ENCODE data around the gene BOC. TPM values are rescaled to one million over a fixed set of nuclear protein-coding genes. Genes with fewer than 3 reads are reported as not detected.

BOC gene
- total and polyA plus RNA-seq, 2 experiments from 2014 or later = 2.1 to 4.1 TPM

DNA sequence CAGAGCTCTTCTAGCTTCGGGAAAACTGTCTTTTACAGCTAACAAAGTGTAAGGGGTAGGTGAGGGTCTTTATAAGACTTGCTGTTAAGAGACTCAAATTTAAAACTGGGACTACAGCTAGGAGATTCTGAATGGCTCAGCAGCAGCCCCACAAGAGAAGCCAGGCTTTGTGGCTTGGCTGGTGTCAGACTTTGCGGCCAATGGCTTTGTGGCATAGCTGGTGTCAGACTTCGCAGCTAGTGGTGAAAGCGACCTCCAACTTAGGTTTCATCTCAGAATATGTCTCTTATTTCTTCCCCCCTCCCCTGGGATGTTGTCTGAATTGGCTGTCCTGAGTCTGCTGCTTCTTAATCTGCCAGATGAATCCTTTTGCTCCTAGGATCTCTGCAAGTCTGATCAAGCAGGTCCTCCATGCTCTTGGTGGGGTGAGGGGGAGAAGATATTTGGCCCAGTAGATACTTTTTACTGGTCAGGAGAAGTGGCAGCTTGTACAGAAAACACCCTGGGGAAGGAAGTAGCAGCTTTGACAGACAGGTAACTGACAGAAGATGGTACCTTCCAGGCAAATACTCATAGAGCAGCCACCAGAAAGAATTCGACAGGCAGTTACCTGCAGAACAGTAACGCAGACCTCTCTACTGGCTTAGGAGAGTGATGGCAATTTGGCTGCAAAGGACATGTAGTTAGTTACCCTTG, 8.4 kb downstream of the BOC start:
- no peak overlapping the region for H3K4me2 ChIP-seq
- H3F3A ChIP-seq (replicated peaks; ENCODE audit: low read depth) = no peaks in the 10 kb centered on the region
- Mint-ChIP-seq H3K27ac (no peak overlapping the region), H3K36me3 (ENCODE audit: low read depth) (peaks cover 5% of the 10 kb centered on the region; the same call in 1 of the 3 replicates), H3K9me3 (no peaks in the 10 kb centered on the region; the same call in 2 of the 3 replicates), H3K4me1 (peaks cover 42% of the 10 kb centered on the region), H3K27me3 (ENCODE audit: insufficient read depth, low read depth, poor library complexity) (peaks cover 5% of the 10 kb centered on the region), H3K4me3 (no peak overlapping the region)
- no peak overlapping the region for H2AFZ ChIP-seq
- H3K4me3 ChIP-seq = no peak overlapping the region
- no peaks in the 10 kb centered on the region for H4K20me1 ChIP-seq (replicated peaks; ENCODE audit: insufficient read depth)
- H3K4me1 ChIP-seq (ENCODE audit: insufficient read depth) = peaks cover 8% of the 10 kb centered on the region
- H3K9me2 ChIP-seq (ENCODE audit: insufficient read depth) = no peaks in the 10 kb centered on the region
- no peaks in the 10 kb centered on the region for H3K79me2 ChIP-seq (replicated peaks; ENCODE audit: insufficient read depth)
- H3K36me3 ChIP-seq (ENCODE audit: insufficient read depth) = no peaks in the 10 kb centered on the region
- ATAC-seq (no peak), DNase-seq (ENCODE audit: low spot score) (no peak)
- TF ChIP-seq, protein P1, sequence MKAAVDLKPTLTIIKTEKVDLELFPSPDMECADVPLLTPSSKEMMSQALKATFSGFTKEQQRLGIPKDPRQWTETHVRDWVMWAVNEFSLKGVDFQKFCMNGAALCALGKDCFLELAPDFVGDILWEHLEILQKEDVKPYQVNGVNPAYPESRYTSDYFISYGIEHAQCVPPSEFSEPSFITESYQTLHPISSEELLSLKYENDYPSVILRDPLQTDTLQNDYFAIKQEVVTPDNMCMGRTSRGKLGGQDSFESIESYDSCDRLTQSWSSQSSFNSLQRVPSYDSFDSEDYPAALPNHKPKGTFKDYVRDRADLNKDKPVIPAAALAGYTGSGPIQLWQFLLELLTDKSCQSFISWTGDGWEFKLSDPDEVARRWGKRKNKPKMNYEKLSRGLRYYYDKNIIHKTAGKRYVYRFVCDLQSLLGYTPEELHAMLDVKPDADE (IDR thresholded peaks at IDR 0.05) = no peak
- no peak for TF ChIP-seq CREB1 (CRISPR knock-in tag; IDR thresholded peaks at IDR 0.05; ENCODE audit: low read depth)
- no peak for TF ChIP-seq STAT1 (IDR thresholded peaks at IDR 0.05; ENCODE audit: unreplicated experiment)
- no peak for TF ChIP-seq POLR2AphosphoS5 (IDR thresholded peaks at IDR 0.05; ENCODE audit: low read depth)
- no peak for TF ChIP-seq EZH2 (IDR thresholded peaks at IDR 0.05; ENCODE audit: low read depth, unreplicated experiment)
- no peak for TF ChIP-seq EZH2phosphoT487 (IDR thresholded peaks at IDR 0.05; ENCODE audit: unreplicated experiment)
- H3K27me3 ChIP-seq (ENCODE audit: insufficient read depth) = no peaks in the 10 kb centered on the region
- no peak overlapping the region for H3K27ac ChIP-seq (ENCODE audit: low read depth)

DNA sequence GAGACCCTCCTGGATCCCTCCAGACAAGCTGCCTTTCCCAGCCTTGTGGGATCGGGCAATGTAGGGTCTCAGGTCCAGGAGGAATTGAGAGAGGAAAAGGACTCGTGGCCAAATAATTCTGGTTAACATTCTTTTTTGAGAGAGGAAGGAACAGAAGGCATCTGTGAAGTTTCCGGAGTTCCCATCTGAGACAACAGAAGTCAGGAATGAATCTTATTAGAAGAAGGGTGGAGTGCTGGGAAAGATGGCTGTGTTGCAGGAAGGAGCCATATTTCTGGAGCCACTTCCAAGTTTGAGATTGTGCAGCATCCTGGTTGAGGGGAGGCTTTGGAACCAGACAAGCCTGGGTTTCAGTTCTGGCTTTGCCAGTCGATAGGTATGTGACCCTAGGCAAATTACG, 9.4 kb downstream of the BOC start:
- peaks cover 8% of the 10 kb centered on the region for H3K4me1 ChIP-seq (ENCODE audit: insufficient read depth)
- no peaks in the 10 kb centered on the region for H4K20me1 ChIP-seq (replicated peaks; ENCODE audit: insufficient read depth)
- H3K27me3 ChIP-seq (ENCODE audit: insufficient read depth) = no peaks in the 10 kb centered on the region
- no peaks in the 10 kb centered on the region for H3F3A ChIP-seq (replicated peaks; ENCODE audit: low read depth)
- peaks cover 41% of the 10 kb centered on the region for H3K4me1 Mint-ChIP-seq
- no peaks in the 10 kb centered on the region for H3K36me3 ChIP-seq (ENCODE audit: insufficient read depth)
- H3K4me2 ChIP-seq = no peak overlapping the region
- no peaks in the 10 kb centered on the region for H3K9me2 ChIP-seq (ENCODE audit: insufficient read depth)
- H3K79me2 ChIP-seq (replicated peaks; ENCODE audit: insufficient read depth) = no peaks in the 10 kb centered on the region
- peaks cover 5% of the 10 kb centered on the region; the same call in 1 of the 3 replicates for H3K36me3 Mint-ChIP-seq (ENCODE audit: low read depth)
- H3K27me3 Mint-ChIP-seq (ENCODE audit: insufficient read depth, low read depth, poor library complexity) = peaks cover 5% of the 10 kb centered on the region
- H3K27ac ChIP-seq (ENCODE audit: low read depth) = no peak overlapping the region
- H3K27ac Mint-ChIP-seq = no peak overlapping the region
- no peak for DNase-seq (ENCODE audit: low spot score)
- no peak overlapping the region for H2AFZ ChIP-seq
- no peak overlapping the region for H3K4me3 Mint-ChIP-seq
- no peaks in the 10 kb centered on the region; the same call in 2 of the 3 replicates for H3K9me3 Mint-ChIP-seq
- ATAC-seq = no peak
- no peak overlapping the region for H3K4me3 ChIP-seq
- TF ChIP-seq STAT1 (IDR thresholded peaks at IDR 0.05; ENCODE audit: unreplicated experiment) (no peak), CREB1 (CRISPR knock-in tag; IDR thresholded peaks at IDR 0.05; ENCODE audit: low read depth) (no peak), ZNF331 (CRISPR knock-in tag; IDR thresholded peaks at IDR 0.05; ENCODE audit: low read depth) (no peak), EZH2phosphoT487 (IDR thresholded peaks at IDR 0.05; ENCODE audit: unreplicated experiment) (no peak), ZNF114 (CRISPR knock-in tag; IDR thresholded peaks at IDR 0.05) (no peak)
- TF ChIP-seq, protein P2, sequence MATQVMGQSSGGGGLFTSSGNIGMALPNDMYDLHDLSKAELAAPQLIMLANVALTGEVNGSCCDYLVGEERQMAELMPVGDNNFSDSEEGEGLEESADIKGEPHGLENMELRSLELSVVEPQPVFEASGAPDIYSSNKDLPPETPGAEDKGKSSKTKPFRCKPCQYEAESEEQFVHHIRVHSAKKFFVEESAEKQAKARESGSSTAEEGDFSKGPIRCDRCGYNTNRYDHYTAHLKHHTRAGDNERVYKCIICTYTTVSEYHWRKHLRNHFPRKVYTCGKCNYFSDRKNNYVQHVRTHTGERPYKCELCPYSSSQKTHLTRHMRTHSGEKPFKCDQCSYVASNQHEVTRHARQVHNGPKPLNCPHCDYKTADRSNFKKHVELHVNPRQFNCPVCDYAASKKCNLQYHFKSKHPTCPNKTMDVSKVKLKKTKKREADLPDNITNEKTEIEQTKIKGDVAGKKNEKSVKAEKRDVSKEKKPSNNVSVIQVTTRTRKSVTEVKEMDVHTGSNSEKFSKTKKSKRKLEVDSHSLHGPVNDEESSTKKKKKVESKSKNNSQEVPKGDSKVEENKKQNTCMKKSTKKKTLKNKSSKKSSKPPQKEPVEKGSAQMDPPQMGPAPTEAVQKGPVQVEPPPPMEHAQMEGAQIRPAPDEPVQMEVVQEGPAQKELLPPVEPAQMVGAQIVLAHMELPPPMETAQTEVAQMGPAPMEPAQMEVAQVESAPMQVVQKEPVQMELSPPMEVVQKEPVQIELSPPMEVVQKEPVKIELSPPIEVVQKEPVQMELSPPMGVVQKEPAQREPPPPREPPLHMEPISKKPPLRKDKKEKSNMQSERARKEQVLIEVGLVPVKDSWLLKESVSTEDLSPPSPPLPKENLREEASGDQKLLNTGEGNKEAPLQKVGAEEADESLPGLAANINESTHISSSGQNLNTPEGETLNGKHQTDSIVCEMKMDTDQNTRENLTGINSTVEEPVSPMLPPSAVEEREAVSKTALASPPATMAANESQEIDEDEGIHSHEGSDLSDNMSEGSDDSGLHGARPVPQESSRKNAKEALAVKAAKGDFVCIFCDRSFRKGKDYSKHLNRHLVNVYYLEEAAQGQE (IDR thresholded peaks at IDR 0.05; ENCODE audit: unreplicated experiment) = no peak
